T-helper 1 cell treated with Interleukin-12 subunit alpha and Interleukin-12 subunit beta and Interleukin-4 antibody, amounts not matched to agents 30 μg/mL and 1 μg/mL, for 36 hours (primary cell): ENCODE data around the gene CSMD2.

Experiments used
- H3K27ac Mint-ChIP-seq: one replicate; pipeline ENCODE4 v1.8.0; 2021; ENCODE audit warnings: mild to moderate bottlenecking, mixed read lengths
- H3K27me3 Mint-ChIP-seq: one replicate; pipeline ENCODE4 v1.8.0; 2021; ENCODE audit warnings: low read depth, mixed read lengths
- H3K36me3 Mint-ChIP-seq: one replicate; pipeline ENCODE4 v1.8.0; 2021; ENCODE audit warnings: low read depth, mixed read lengths
- H3K4me1 Mint-ChIP-seq: one replicate; pipeline ENCODE4 v1.8.0; 2021; ENCODE audit warnings: low read depth, mixed read lengths
- H3K4me3 Mint-ChIP-seq: one replicate; pipeline ENCODE4 v1.8.0; 2021; ENCODE audit warnings: mild to moderate bottlenecking, moderate library complexity, mixed read lengths
- H3K9me3 Mint-ChIP-seq: one replicate; pipeline ENCODE4 v1.8.0; 2021; ENCODE audit warnings: mixed read lengths

CSMD2 gene

GRCh38 chr1:33576821-33577599, 588.0 kb downstream of the CSMD2 start:
- no peaks in the 10 kb centered on the region for H3K9me3 Mint-ChIP-seq
- no peaks in the 10 kb centered on the region for H3K4me1 Mint-ChIP-seq
- H3K36me3 Mint-ChIP-seq: no peaks in the 10 kb centered on the region
- peaks cover 8% of the 10 kb centered on the region for H3K27me3 Mint-ChIP-seq
- no peak overlapping the region for H3K27ac Mint-ChIP-seq
- H3K4me3 Mint-ChIP-seq: no peak overlapping the region

GRCh38 chr1:33575324-33575879, 589.6 kb downstream of the CSMD2 start:
- Mint-ChIP-seq H3K27ac (no peak overlapping the region), H3K27me3 (peaks cover 8% of the 10 kb centered on the region), H3K4me1 (no peaks in the 10 kb centered on the region), H3K36me3 (no peaks in the 10 kb centered on the region), H3K4me3 (no peak overlapping the region), H3K9me3 (no peaks in the 10 kb centered on the region)

- Mint-ChIP-seq H3K9me3 (no peaks in the 10 kb centered on the region), H3K4me3 (no peak overlapping the region), H3K4me1 (no peaks in the 10 kb centered on the region), H3K27ac (no peak overlapping the region), H3K36me3 (no peaks in the 10 kb centered on the region), H3K27me3 (peaks cover 8% of the 10 kb centered on the region)
Measured at GRCh38 chr1:33573661-33574060, 591.4 kb downstream of the CSMD2 start.

GRCh38 chr1:33572387-33572786, 592.6 kb downstream of the CSMD2 start:
- H3K4me3 Mint-ChIP-seq: no peak overlapping the region
- no peaks in the 10 kb centered on the region for H3K36me3 Mint-ChIP-seq
- peaks cover 8% of the 10 kb centered on the region for H3K27me3 Mint-ChIP-seq
- H3K27ac Mint-ChIP-seq: no peak overlapping the region
- H3K4me1 Mint-ChIP-seq: no peaks in the 10 kb centered on the region
- H3K9me3 Mint-ChIP-seq: no peaks in the 10 kb centered on the region

- Mint-ChIP-seq H3K36me3 (no peaks in the 10 kb centered on the region), H3K4me3 (no peak overlapping the region), H3K27ac (no peak overlapping the region), H3K9me3 (no peaks in the 10 kb centered on the region), H3K4me1 (no peaks in the 10 kb centered on the region), H3K27me3 (peaks cover 14% of the 10 kb centered on the region)
Measured at GRCh38 chr1:33569331-33569730, 595.7 kb downstream of the CSMD2 start.

- H3K4me1 Mint-ChIP-seq: no peaks in the 10 kb centered on the region
- no peaks in the 10 kb centered on the region for H3K9me3 Mint-ChIP-seq
- H3K27ac Mint-ChIP-seq: no peak overlapping the region
- no peaks in the 10 kb centered on the region for H3K36me3 Mint-ChIP-seq
- no peak overlapping the region for H3K4me3 Mint-ChIP-seq
- H3K27me3 Mint-ChIP-seq: peaks cover 6% of the 10 kb centered on the region
Measured at GRCh38 chr1:33563699-33564098, 601.3 kb downstream of the CSMD2 start.

- H3K4me1 Mint-ChIP-seq: no peaks in the 10 kb centered on the region
- no peak overlapping the region for H3K27ac Mint-ChIP-seq
- no peaks in the 10 kb centered on the region for H3K36me3 Mint-ChIP-seq
- H3K4me3 Mint-ChIP-seq: no peak overlapping the region
- peaks cover 6% of the 10 kb centered on the region for H3K27me3 Mint-ChIP-seq
- no peaks in the 10 kb centered on the region for H3K9me3 Mint-ChIP-seq
Measured at GRCh38 chr1:33562563-33562962, 602.5 kb downstream of the CSMD2 start.

GRCh38 chr1:33561576-33561975, 603.5 kb downstream of the CSMD2 start:
- Mint-ChIP-seq H3K36me3 (no peaks in the 10 kb centered on the region), H3K27ac (no peak overlapping the region), H3K4me1 (no peaks in the 10 kb centered on the region), H3K9me3 (no peaks in the 10 kb centered on the region), H3K27me3 (peaks cover 6% of the 10 kb centered on the region), H3K4me3 (no peak overlapping the region)

- H3K9me3 Mint-ChIP-seq: no peaks in the 10 kb centered on the region
- H3K27ac Mint-ChIP-seq: no peak overlapping the region
- no peak overlapping the region for H3K4me3 Mint-ChIP-seq
- no peaks in the 10 kb centered on the region for H3K36me3 Mint-ChIP-seq
- H3K27me3 Mint-ChIP-seq: peaks cover 3% of the 10 kb centered on the region
- H3K4me1 Mint-ChIP-seq: no peaks in the 10 kb centered on the region
Measured at GRCh38 chr1:33560680-33561079, 604.4 kb downstream of the CSMD2 start.

- Mint-ChIP-seq H3K36me3 (no peaks in the 10 kb centered on the region), H3K4me3 (no peak overlapping the region), H3K9me3 (peaks cover 10% of the 10 kb centered on the region), H3K4me1 (no peaks in the 10 kb centered on the region), H3K27ac (no peak overlapping the region), H3K27me3 (peaks cover 2% of the 10 kb centered on the region)
Measured at GRCh38 chr1:33548721-33549120, 616.3 kb downstream of the CSMD2 start.

- no peaks in the 10 kb centered on the region for H3K27me3 Mint-ChIP-seq
Measured at GRCh38 chr1:33548319-33548718, 616.7 kb downstream of the CSMD2 start.

GRCh38 chr1:33547576-33547975, 617.5 kb downstream of the CSMD2 start:
- no peak overlapping the region for H3K4me3 Mint-ChIP-seq

More at GRCh38 chr1:33548319-33548718, 616.7 kb downstream of the CSMD2 start:
- Mint-ChIP-seq H3K9me3 (peaks cover 10% of the 10 kb centered on the region), H3K4me1 (no peaks in the 10 kb centered on the region), H3K27ac (no peak overlapping the region), H3K4me3 (no peak overlapping the region), H3K36me3 (no peaks in the 10 kb centered on the region)

GRCh38 chr1:33541966-33542365, 623.1 kb downstream of the CSMD2 start:
- H3K9me3 Mint-ChIP-seq: no peaks in the 10 kb centered on the region
- H3K4me3 Mint-ChIP-seq: no peak overlapping the region
- no peak overlapping the region for H3K27ac Mint-ChIP-seq
- no peaks in the 10 kb centered on the region for H3K36me3 Mint-ChIP-seq
- H3K4me1 Mint-ChIP-seq: no peaks in the 10 kb centered on the region
- H3K27me3 Mint-ChIP-seq: no peaks in the 10 kb centered on the region

More at GRCh38 chr1:33547576-33547975, 617.5 kb downstream of the CSMD2 start:
- Mint-ChIP-seq H3K9me3 (peaks cover 10% of the 10 kb centered on the region), H3K27me3 (no peaks in the 10 kb centered on the region), H3K4me1 (no peaks in the 10 kb centered on the region), H3K36me3 (no peaks in the 10 kb centered on the region), H3K27ac (no peak overlapping the region)

GRCh38 chr1:33537885-33538284, 627.1 kb downstream of the CSMD2 start:
- Mint-ChIP-seq H3K9me3 (no peaks in the 10 kb centered on the region), H3K4me3 (no peak overlapping the region), H3K36me3 (no peaks in the 10 kb centered on the region), H3K4me1 (no peaks in the 10 kb centered on the region), H3K27me3 (no peaks in the 10 kb centered on the region), H3K27ac (no peak overlapping the region)

- Mint-ChIP-seq H3K27ac (no peak overlapping the region), H3K4me3 (no peak overlapping the region), H3K36me3 (no peaks in the 10 kb centered on the region), H3K9me3 (no peaks in the 10 kb centered on the region), H3K27me3 (peaks cover 3% of the 10 kb centered on the region), H3K4me1 (no peaks in the 10 kb centered on the region)
Measured at GRCh38 chr1:33535334-33535733, 629.7 kb downstream of the CSMD2 start.
